A673 (cell line): ENCODE measurements around the gene GPR31. TPM values are rescaled to one million over a fixed set of nuclear protein-coding genes. Genes with fewer than 3 reads are reported as not detected.

Experiments used
- BruUV-seq: library from RNA; stranded (reverse); fragments of 400-500 nt; replicated peaks from 2 replicates; lab custom pipeline; 2021; lab: Mats Ljungman, UMichigan
- CTCF ChIA-PET: fragments of 300-600 bp; sonication (Branson Sonifier 250); formaldehyde crosslinking; loops from one replicate; lab custom pipeline; 2022; ENCODE audit warnings: antibody characterized with exemption; lab: Charles Lee
- POLR2A ChIA-PET: fragments of 300-600 bp; sonication (Branson Sonifier 250); formaldehyde crosslinking; loops from one replicate; lab custom pipeline; 2022; ENCODE audit warnings: antibody characterized with exemption; ENCODE audit not compliant: low non-redundant PET; lab: Charles Lee
- DNase-seq: peaks from one replicate; pipeline ENCODE4 v3.0.0-alpha.2; 2015; ENCODE audit warnings: low spot score
- H3K27ac ChIP-seq: fragments of 200-600 bp; sonication (generic); 2 replicates; pipeline ENCODE4 v1.5.1; 2016; ENCODE audit warnings: mixed run types, low read depth, mild to moderate bottlenecking, mixed read lengths, antibody characterized with exemption, low read length; ENCODE audit not compliant: poor library complexity, severe bottlenecking
- H3K27me3 ChIP-seq: fragments of 200-600 bp; sonication (generic); replicated peaks from 2 replicates; pipeline ENCODE4 v1.6.1; 2017; ENCODE audit warnings: mixed run types, low read depth, mild to moderate bottlenecking, mixed read lengths, antibody characterized with exemption, low read length; ENCODE audit not compliant: insufficient read depth, poor library complexity
- H3K36me3 ChIP-seq: fragments of 200-600 bp; sonication (generic); 2 replicates; pipeline ENCODE4 v1.6.1; 2016; ENCODE audit warnings: mixed run types, mild to moderate bottlenecking, mixed read lengths, antibody characterized with exemption, low read length; ENCODE audit not compliant: insufficient read depth, poor library complexity, severe bottlenecking
- H3K4me1 ChIP-seq: fragments of 200-600 bp; sonication (generic); 2 replicates; pipeline ENCODE4 v1.6.1; 2017; ENCODE audit warnings: mixed run types, mild to moderate bottlenecking, mixed read lengths, antibody characterized with exemption, low read length; ENCODE audit not compliant: insufficient read depth, poor library complexity, severe bottlenecking
- H3K4me3 ChIP-seq: fragments of 200-600 bp; sonication (generic); 2 replicates; pipeline ENCODE4 v1.5.1; 2016; ENCODE audit warnings: low read depth, mixed run types, mild to moderate bottlenecking, mixed read lengths, low read length; ENCODE audit not compliant: poor library complexity, severe bottlenecking
- H3K9me3 ChIP-seq: fragments of 200-600 bp; sonication (generic); 2 replicates; pipeline ENCODE4 v1.6.1; 2016; ENCODE audit warnings: mixed run types, low read depth, mild to moderate bottlenecking, mixed read lengths, antibody characterized with exemption, low read length; ENCODE audit not compliant: poor library complexity, severe bottlenecking
- CTCF ChIP-seq: fragments of 300-800, 200-600 bp; sonication (generic); conservative IDR thresholded peaks from 2 replicates; pipeline ENCODE4 v1.5.1; 2017; ENCODE audit warnings: low read depth, mild to moderate bottlenecking, antibody characterized with exemption, low read length, moderate library complexity, mixed read lengths
- EZH2 ChIP-seq: fragments of 200-600 bp; sonication (generic); IDR thresholded peaks from 2 replicates; pipeline ENCODE4 v1.6.1; 2017; ENCODE audit warnings: borderline replicate concordance, low read depth, mild to moderate bottlenecking, mixed read lengths, antibody characterized with exemption, low read length; ENCODE audit not compliant: poor library complexity, severe bottlenecking
- intact Hi-C: fragments of 100-400 bp; cut with micrococcal nuclease; formaldehyde crosslinking; loops from one replicate; pipeline ENCODE4 v1.10.0; 2022; ENCODE audit not compliant: unreplicated experiment
- total RNA-seq: library from RNA; stranded (reverse); gene quantifications from 2 replicates; pipeline ENCODE4 v1.2.3, GENCODE V29; 2021

GPR31 gene
- total RNA-seq, 1 experiment from 2014 or later = not detected

- ChIA-PET POLR2A (no interaction called here), CTCF (no interaction called here)
- Histone ChIP-seq H3K36me3 (no peaks in the 10 kb centered on the region), H3K4me3 (no peak overlapping the region), H3K9me3 (no peaks in the 10 kb centered on the region), H3K27ac (no peak overlapping the region), H3K4me1 (no peaks in the 10 kb centered on the region), H3K27me3 (no peaks in the 10 kb centered on the region)
- TF ChIP-seq EZH2 (no peak), CTCF (no peak)
- DNase-seq = no peak
- no TSS peak for BruUV-seq
- intact Hi-C loops = no loop called here
Observed at GRCh38 chr6:167148021-167148420, 9.8 kb downstream of the GPR31 start.

DNA sequence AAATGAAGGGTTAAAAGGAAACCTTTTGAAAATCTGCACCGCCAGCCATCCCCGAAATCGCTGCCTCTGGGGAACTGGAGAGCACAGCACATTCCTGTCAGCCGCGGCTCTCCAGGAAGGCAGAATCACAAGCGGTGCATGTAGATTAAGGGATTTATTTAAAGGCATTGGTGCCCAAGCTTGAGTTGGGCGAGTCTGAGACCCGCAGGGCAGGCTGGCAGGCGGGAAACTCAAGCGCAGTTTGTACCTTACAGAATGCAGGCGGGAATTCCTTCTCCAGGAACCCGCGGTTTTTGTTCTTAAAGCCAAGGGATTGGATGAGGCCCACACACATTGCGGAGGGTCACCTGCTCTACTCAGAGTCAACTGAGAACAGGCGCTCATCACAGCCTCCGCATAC lies 10.8 kb downstream of the GPR31 start:
- POLR2A ChIA-PET = no interaction called here

DNA sequence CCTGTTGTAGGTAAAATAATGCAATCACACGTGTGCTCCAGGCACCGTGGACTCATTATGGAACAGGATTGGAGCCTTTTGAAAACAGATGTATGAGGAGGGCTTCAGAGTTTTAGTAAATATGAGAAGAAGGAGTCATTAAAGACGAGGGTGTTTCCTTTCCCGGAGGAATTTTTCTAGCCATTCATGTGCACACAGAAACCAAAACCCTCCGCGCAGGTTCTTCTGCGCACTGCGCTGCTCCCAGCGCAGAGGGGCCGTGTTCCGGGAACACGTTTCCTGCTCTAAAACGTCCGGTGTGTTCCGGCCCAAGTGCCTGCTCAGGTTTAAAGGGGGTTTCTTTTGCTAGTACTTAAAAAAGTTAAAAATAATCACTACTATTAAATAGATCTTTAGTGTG lies 11.6 kb downstream of the GPR31 start:
- no TSS peak for BruUV-seq

More for the DNA sequence above, 10.8 kb downstream of the GPR31 start:
- Histone ChIP-seq H3K27me3 (no peaks in the 10 kb centered on the region), H3K9me3 (no peaks in the 10 kb centered on the region), H3K36me3 (no peaks in the 10 kb centered on the region), H3K4me3 (no peak overlapping the region), H3K4me1 (no peaks in the 10 kb centered on the region), H3K27ac (no peak overlapping the region)
- peak; percentile 6 for DNase-seq
- intact Hi-C loops = no loop called here
- BruUV-seq = no TSS peak
- TF ChIP-seq CTCF = no peak
- no peak for TF ChIP-seq EZH2
- CTCF ChIA-PET = no interaction called here

More for the DNA sequence above, 11.6 kb downstream of the GPR31 start:
- no peak for TF ChIP-seq EZH2
- no peak for TF ChIP-seq CTCF
- Histone ChIP-seq H3K36me3 (no peaks in the 10 kb centered on the region), H3K4me3 (no peak overlapping the region), H3K27me3 (no peaks in the 10 kb centered on the region), H3K27ac (no peak overlapping the region), H3K9me3 (no peaks in the 10 kb centered on the region), H3K4me1 (no peaks in the 10 kb centered on the region)
- POLR2A ChIA-PET = no interaction called here
- intact Hi-C loops = no loop called here
- CTCF ChIA-PET = no interaction called here
- DNase-seq = no peak
